ENCODE results near the gene C3orf20.

The C3orf20 gene

DNA sequence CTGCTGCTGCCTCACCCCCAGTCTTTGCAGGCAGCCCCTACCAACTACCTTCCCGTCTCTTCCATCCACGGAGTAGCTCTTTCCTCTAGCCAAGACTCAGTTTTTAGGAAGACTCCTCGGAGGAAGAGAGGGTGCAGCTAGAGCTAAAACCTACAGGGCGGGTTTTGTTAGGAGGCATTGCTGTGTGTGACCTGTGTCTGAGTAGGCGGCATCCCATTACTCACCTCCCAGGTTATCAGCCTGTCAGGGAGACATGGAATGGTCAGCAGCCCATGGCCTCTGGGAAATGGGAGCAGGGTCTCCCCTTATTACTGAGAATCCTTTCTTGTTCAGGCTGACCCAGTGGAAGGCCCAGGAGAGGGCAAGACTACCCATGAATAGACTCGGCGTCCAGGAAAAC is 100.1 kb downstream of the C3orf20 start:
- DNase-seq (ENCODE audit: low spot score) = no peak

GRCh38 chr3:14775563-14775962 is 100.6 kb downstream of the C3orf20 start:
- no peak for DNase-seq (ENCODE audit: low spot score)

DNA sequence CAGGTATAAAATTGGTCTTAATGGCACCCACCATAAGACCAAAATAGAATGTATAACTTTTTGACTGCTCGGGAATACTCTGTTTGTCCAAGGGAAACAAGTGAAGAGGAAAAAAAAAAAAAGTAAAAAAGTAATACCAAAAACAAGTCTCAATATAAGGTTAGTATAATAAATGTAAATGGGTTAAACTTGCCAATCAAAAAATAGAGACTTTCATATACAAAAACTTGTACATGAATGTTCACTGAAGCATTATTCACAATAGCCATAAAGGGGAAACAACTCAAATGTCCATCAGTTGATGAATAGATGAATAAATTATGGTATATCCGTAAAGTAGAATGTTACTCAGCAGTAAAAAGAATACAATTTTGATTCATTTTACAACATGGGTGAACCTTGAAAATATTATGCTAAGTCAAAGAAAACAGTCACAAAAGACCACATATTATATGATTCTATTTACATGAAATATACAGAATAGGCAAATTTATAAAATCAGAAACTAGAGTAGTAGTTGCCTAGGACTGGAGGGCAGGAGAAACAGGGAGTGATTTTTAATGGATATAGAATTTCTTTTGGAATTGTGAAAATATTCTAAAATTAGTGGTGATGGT is 104.2 kb downstream of the C3orf20 start:
- DNase-seq (ENCODE audit: low spot score) = no peak

DNA sequence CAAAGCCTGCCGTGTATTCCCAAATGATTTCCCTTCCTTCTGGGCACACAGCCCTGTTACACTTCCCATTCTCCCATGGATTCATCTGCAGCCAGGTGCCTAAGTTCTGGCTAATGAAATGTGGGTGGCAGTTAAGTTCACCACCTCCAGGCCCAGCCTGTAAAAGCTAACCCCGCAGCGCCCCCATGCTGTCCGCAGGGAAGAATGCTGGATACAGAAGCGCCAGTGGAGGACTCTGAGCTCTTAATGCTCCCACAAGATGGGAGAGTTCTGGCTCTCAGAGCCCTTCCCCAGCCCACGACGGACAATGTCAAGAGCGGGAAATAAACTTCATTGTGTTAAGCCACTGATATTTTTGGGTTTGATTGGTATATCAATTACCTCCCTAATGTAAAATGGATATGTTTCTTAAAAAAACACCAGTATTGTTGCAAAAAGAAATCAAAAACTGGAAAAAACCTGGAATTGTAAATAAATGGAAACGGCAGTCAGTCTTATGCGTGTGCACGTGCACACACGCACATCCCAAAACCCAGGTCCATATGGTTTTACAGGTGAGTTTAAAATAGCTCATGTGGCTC is 106.1 kb downstream of the C3orf20 start:
- no peak for DNase-seq (ENCODE audit: low spot score)

- DNase-seq (ENCODE audit: low spot score) = no peak
Observed at GRCh38 chr3:14783480-14784086, 108.6 kb downstream of the C3orf20 start.

DNA sequence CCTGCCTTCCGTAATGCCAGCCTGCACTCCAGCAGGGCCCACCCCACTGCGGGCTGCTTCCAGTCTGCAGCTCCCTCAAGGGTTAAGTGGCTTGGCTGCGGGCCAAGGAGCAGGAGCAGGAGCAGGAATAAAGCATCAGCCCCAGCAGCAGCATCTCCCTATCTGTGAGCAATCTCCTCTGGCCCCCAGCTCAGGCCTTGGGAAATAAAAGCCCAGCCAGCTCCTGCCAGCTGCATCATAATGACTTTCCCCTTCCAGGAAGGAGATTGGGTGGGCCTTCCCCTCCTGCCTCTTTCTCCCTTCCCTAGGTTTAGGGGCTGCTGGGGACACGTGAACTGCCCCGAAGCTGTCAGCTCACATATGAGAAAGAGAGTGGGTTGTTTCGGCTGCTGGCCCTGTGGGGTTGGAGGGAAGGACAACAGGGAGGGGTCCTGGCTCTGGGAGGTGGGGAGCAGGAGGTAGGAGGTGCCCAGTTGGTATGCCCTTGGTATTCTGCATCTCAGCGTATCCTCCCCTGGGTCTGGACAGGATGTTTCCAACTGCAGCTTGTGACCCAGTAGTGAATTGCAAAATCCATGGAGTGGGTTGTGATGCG is 109.2 kb downstream of the C3orf20 start:
- DNase-seq (ENCODE audit: low spot score) = no peak

DNA sequence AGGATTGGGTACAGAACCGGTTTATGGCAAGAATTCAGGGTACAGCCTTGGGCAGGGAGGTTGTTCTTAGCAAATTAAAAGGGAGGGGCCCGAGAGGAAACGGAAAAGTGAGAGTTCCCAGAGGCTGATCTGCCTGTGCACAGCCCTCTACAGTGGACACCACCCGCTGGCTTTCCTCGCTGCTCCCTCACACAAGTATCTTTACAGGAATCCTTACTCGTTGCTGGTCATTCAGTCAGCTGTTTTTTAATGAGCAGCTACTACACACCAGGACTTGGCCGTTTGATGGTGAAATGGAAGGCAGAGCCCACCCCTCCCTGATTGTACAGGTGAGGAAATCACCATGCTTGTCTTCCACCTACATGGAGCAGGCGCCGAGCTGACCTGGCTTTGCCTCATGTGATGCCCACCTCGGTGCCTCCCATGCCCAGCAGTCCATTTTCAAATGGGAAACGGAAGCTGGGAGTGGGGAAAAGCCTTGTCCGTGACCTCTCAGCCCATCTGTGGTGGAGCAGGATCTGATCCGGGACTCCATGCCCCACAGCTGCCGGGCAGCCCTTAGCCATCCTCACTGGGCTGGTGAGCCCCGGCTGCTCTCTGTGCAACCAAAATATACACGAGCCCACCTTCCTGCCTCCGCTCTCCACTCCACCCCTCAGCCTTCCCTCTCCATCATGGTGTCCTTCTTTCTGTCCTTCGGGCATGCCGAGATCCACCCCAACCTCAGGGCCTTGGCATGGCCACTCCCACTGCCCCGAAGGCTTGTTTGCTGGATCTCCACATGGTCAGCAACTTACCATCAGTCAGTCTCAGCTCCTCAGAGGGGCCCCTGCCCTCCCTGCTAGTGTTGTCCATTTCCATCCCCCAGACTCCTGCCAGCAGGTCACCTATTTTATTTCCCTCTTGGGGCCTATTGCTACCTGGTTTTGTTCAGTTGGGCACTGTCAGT is 110.5 kb downstream of the C3orf20 start:
- DNase-seq (ENCODE audit: low spot score) = no peak

DNA sequence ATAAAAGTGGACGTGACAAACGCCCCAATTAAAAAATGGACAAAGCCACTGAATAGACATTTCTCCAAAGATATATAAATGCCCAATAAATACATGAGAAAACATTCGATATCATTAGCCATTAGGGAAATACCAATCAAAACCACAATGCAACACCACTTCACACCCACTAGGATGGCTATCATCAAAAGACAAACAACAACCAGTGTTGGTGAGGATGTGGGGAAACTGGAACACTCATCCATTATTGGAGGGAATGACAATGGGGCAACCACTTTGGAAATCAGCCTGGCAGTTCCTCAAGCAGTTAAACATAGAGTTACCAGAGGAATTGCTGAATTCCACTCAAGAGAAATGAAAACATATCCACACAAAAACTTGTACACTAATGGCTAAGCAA is 111.4 kb downstream of the C3orf20 start:
- DNase-seq (ENCODE audit: low spot score) = no peak

- DNase-seq (ENCODE audit: low spot score) = no peak
Observed at GRCh38 chr3:14787630-14788029, 112.7 kb downstream of the C3orf20 start.

GRCh38 chr3:14788644-14789043 is 113.7 kb downstream of the C3orf20 start:
- no peak for DNase-seq (ENCODE audit: low spot score)

DNA sequence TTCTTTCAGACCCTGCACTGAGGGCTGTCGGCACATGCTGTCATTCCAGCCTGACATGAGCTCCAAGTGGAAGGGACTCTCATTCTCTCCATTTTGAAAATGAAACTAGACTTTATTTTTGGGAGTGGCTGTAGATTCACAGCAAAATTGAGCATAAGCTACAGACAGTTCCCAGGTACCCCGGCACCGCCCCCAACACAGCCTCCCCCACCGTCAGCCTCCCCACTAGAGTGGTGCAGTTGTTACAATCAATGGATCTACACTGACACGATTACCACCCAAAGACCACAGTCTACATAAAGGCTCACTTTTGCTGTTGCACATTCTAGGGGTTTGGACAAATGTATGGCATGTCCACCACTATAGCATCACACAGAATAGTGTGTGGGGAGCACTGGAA is 114.3 kb downstream of the C3orf20 start:
- no peak for DNase-seq (ENCODE audit: low spot score)

DNA sequence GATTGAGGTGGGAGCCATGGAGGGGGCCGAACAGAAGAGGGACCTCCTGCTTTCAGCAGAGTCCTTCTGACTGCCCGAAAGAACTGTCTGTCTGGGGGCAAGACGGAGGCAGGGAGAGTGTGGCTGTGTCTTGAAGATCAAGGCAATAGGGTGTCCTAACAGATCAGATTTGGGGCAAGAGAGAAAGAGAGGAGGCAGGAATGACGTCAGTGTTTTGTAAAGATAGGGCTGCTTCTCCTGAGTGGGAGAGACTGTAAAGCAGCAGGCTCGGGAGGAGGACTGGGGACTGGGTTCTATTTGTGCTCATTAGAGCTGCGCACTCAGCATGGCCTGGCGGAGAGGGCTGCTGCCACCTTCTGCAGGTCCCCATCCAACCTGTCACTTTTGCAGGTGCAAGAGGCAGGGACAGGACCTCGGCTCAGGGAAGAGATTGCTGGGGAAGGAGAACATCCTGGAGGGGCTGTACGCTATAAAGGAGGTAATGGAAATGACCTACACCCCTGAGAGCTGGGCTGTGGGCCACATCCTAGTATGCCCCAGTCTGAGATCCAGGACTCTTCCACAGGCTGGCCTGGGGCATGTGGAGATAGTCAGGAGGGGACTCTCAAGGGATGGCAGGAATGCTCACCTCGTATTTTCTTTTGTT is 114.8 kb downstream of the C3orf20 start:
- DNase-seq (ENCODE audit: low spot score) = no peak

DNA sequence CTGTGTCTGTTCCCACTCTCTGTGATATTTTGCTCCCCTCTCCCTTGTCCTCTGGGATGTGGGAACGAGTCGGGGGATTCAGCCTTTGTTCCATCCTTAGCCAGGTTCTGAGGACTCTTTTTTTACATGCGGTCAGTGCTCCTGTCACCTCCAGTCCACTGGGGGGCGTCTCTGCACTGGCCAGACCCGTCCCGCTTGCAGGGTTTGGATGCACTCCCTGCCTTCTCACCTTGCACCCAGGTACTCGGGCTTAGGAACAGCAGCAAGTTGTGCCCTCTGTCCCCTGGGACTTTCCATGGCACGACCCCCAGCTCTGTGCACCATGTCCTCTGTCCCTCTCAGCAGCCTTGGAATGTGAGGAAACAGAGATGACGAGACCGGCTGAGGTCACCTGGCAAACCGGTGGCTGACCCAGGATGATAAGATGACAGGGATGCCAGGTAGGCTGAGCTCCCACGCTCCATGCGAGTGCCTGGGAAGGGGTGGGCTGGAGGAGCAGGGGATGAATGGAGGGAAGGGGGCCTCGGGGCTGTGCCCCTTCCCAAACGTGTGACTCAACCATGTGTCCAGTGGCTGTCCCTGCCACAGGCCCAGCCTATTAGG is 116.5 kb downstream of the C3orf20 start:
- DNase-seq (ENCODE audit: low spot score) = peak; percentile 6

GRCh38 chr3:14792691-14793121 is 117.8 kb downstream of the C3orf20 start:
- DNase-seq (ENCODE audit: low spot score) = no peak

DNA sequence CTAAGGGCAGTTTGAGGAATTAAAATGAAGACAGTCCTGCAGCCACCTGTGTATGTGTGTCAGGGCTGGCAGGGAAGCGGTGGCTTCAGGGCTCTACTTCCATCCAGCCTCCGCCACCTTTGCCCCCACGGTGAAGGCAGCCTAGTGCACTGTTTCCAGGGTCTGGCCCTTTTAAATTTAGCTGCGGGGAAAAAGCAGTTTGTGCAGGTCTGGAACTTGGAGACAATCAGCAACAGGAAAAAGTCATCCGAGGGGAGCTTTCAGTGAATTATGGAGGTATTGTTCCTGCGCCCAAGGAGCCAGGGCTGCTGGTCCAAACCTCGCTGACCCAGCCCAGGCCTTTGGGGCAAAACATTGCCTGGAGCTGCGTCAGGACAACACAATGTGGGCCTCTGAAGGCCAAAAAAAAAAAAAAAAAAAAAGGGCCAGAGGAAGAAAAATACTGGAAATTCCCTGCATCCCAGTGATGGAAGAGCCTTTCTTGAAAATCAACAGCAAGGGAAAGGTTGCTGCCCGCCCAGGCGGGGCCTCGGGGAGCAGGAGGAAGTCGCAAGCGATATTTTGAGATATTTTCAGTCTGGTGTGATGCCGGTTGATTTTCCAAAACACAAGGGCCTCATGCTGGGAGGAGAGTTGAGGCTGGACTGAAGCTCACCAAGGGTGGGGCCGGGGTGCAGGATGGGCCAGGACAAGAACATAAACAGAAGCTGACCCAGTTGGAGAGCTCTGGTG is 118.4 kb downstream of the C3orf20 start:
- DNase-seq (ENCODE audit: low spot score) = no peak

DNA sequence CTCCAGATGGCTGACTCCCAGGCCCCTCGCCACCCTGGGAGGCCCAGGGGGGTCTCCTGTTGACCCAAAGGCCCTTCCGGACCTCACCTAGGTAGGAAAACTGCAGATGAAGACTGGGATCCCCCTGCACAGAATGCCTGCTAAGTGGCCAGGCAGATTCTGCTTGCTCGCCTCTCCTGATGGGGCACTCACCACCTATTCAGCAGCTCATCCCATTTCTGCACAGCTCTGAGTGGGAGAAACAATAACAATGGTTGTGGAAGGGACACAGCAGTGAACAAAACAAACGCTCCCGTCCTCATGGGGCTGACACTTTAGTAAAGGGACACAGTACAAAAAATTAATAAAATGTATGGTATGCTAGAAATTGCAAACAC is 118.9 kb downstream of the C3orf20 start:
- DNase-seq (ENCODE audit: low spot score) = no peak

DNA sequence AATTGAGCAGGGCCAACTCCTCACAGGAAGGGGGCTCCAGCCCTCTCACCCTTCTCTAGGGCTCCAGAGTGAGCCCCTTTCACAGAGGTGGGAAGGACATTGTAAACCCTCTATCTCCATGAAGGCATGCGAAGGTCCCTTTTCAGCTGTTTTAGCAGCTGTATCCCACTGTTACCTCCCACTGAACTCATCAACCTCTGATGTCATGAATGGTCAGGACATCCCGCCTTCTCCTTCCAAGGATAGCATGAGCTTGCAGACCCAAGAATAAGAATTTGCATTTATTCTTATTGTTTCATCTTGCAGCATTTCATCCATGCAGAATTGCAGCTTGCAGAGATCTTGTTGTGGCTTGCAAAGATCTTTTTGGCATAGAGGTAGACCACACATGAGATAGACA is 119.5 kb downstream of the C3orf20 start:
- no peak for DNase-seq (ENCODE audit: low spot score)

GRCh38 chr3:14795996-14796395 is 121.1 kb downstream of the C3orf20 start:
- no peak for DNase-seq (ENCODE audit: low spot score)

GRCh38 chr3:14796403-14797077 is 121.6 kb downstream of the C3orf20 start:
- DNase-seq (ENCODE audit: low spot score) = no peak

DNA sequence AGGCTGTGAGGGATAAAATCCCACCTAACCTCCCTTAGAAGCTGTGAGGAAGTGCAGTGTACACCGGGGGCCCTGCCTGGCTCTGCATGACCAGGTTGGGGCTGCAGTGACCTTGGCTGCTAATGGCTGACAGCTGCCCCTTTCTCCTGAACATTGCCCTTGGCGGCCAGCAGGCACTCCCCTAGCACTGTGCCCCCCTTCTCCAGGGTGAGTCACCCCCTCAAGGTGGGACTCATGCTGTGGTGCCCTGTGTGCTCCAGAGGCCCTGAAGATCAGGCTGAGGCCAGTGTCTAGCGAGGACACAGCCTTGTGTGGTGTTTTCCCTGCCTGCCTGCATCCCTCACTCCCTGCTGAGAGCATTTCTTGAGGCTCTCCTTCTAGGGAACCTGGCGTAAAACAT is 122.8 kb downstream of the C3orf20 start:
- no peak for DNase-seq (ENCODE audit: low spot score)
